Peyer's patch (tissue), 4 donors: Measurements from ENCODE around the gene ANKRD17. TPM values are rescaled to one million over a fixed set of nuclear protein-coding genes. Genes with fewer than 3 reads are reported as not detected.

ENCODE experiments used
- DNase-seq, 3 donors: peaks; one replicate each; pipeline ENCODE4 v3.0.0-alpha.2; 2017 to 2019
- H3K27ac ChIP-seq, 4 donors: fragments of 200-600 bp; sonication (generic); one replicate each; pipeline ENCODE4 v1.5.1; 2016 to 2019
- H3K27me3 ChIP-seq, 2 donors: fragments of 200-600 bp; sonication (generic); one replicate each; pipeline ENCODE4 v1.5.1; 2019
- H3K36me3 ChIP-seq, 3 donors: fragments of 200-600 bp; sonication (generic); one replicate each; pipeline ENCODE4 v1.5.1; 2016 to 2019
- H3K4me1 ChIP-seq, 4 donors: fragments of 200-600 bp; sonication (generic); one replicate each; pipeline ENCODE4 v1.5.1; 2016 to 2019
- H3K4me3 ChIP-seq, 4 donors: fragments of 200-600 bp; sonication (generic); 1 replicate in 3 of 4; 2 replicates in 1 of 4; pipeline ENCODE4 v1.5.1; 2016 to 2019; ENCODE audit warnings: mild to moderate bottlenecking in 1 of 4
- H3K9me3 ChIP-seq, 4 donors: fragments of 200-600 bp; sonication (generic); one replicate each; pipeline ENCODE4 v1.5.1; 2016 to 2019; ENCODE audit warnings: mild to moderate bottlenecking in 1 of 4
- CTCF ChIP-seq, 6 experiments: fragments of 450-650 bp in 4 of 6; fragments of 200-600 bp in 2 of 6; sonication (generic) in 1 of 6; IDR thresholded peaks; one replicate each; pipeline ENCODE4 v1.5.1; 2017 to 2019; ENCODE audit warnings: antibody characterized with exemption in 6 of 6, mild to moderate bottlenecking in 3 of 6, moderate library complexity in 1 of 6
- POLR2A ChIP-seq, 2 donors: fragments of 450-650 bp; IDR thresholded peaks; one replicate each; pipeline ENCODE4 v1.5.1; 2017; ENCODE audit warnings: antibody characterized with exemption in 2 of 2, mild to moderate bottlenecking in 2 of 2, moderate library complexity in 2 of 2
- total RNA-seq, 4 donors: library from RNA; depleted of rRNA; stranded (reverse); fragments of >200 nt; gene quantifications; one replicate each; pipeline ENCODE4 v1.1.0, GENCODE V29; 2016

Gene ANKRD17
- total RNA-seq, 4 donors from 2014 or later = 61.7 to 92.0 (median 81.0) TPM

GRCh38 chr4:73189274-73189810 is 69.3 kb downstream of the ANKRD17 start:
- Histone ChIP-seq H3K27me3 (no peaks in the 10 kb centered on the region), H3K9me3 (no peaks in the 10 kb centered on the region), H3K4me1 (peaks cover 0 to 5% (median 0%) of the 10 kb centered on the region in 4 donors), H3K27ac (no peak overlapping the region), H3K36me3 (peaks cover 0 to 4% (median 0%) of the 10 kb centered on the region in 3 donors), H3K4me3 (no peak overlapping the region)
- no peak for DNase-seq
- TF ChIP-seq POLR2A (IDR thresholded peaks at IDR 0.05) (no peak), CTCF (IDR thresholded peaks at IDR 0.05) (no peak)

GRCh38 chr4:73187325-73187724 is 71.3 kb downstream of the ANKRD17 start:
- Histone ChIP-seq H3K27me3 (no peaks in the 10 kb centered on the region), H3K27ac (no peak overlapping the region), H3K4me3 (no peak overlapping the region), H3K9me3 (no peaks in the 10 kb centered on the region), H3K36me3 (peaks cover 0 to 4% (median 0%) of the 10 kb centered on the region in 3 donors), H3K4me1 (peaks cover 0 to 5% (median 0%) of the 10 kb centered on the region in 4 donors)
- TF ChIP-seq POLR2A (IDR thresholded peaks at IDR 0.05) (no peak), CTCF (IDR thresholded peaks at IDR 0.05) (no peak)
- no peak for DNase-seq

GRCh38 chr4:73185903-73186302 is 72.7 kb downstream of the ANKRD17 start:
- Histone ChIP-seq H3K4me3 (no peak overlapping the region), H3K4me1 (peaks cover 0 to 5% (median under 1%) of the 10 kb centered on the region in 4 donors), H3K27ac (no peak overlapping the region), H3K27me3 (no peaks in the 10 kb centered on the region), H3K36me3 (peaks cover 0 to 4% (median 0%) of the 10 kb centered on the region in 3 donors), H3K9me3 (no peaks in the 10 kb centered on the region)
- DNase-seq = no peak
- no peak for TF ChIP-seq CTCF (IDR thresholded peaks at IDR 0.05)
- TF ChIP-seq POLR2A (IDR thresholded peaks at IDR 0.05) = no peak

GRCh38 chr4:73181231-73181630 is 77.4 kb downstream of the ANKRD17 start:
- Histone ChIP-seq H3K9me3 (no peaks in the 10 kb centered on the region), H3K27me3 (no peaks in the 10 kb centered on the region), H3K27ac (no peak overlapping the region), H3K36me3 (no peaks in the 10 kb centered on the region), H3K4me3 (no peak overlapping the region), H3K4me1 (peaks cover 0 to 4% (median 0%) of the 10 kb centered on the region in 4 donors)
- DNase-seq = no peak
- no peak for TF ChIP-seq POLR2A (IDR thresholded peaks at IDR 0.05)
- no peak for TF ChIP-seq CTCF (IDR thresholded peaks at IDR 0.05)

- no peak for DNase-seq
- H3K27ac ChIP-seq = no peak overlapping the region
These were observed 80.2 kb downstream of the ANKRD17 start for GRCh38 chr4:73178389-73178788.

More at GRCh38 chr4:73178389-73178788, 80.2 kb downstream of the ANKRD17 start:
- Histone ChIP-seq H3K4me1 (peaks cover 0 to 4% (median 0%) of the 10 kb centered on the region in 4 donors), H3K9me3 (no peaks in the 10 kb centered on the region), H3K4me3 (no peak overlapping the region), H3K36me3 (peaks cover 0 to 6% (median 0%) of the 10 kb centered on the region in 3 donors), H3K27me3 (no peaks in the 10 kb centered on the region)
- TF ChIP-seq CTCF (IDR thresholded peaks at IDR 0.05) (no peak), POLR2A (IDR thresholded peaks at IDR 0.05) (no peak)
